SW 1271 (cell line): ENCODE measurements around the gene MFGE8.
"Not testable (repeated sequence)": the region's sequence is repeated elsewhere in the genome, so short reads cannot be mapped to it uniquely, and the experiment has no call there.

Experiments
- DNase-seq, 2 experiments: peaks; one replicate each; lab custom pipeline; 2025; lab: John Stamatoyannopoulos, UW

Gene MFGE8

DNA sequence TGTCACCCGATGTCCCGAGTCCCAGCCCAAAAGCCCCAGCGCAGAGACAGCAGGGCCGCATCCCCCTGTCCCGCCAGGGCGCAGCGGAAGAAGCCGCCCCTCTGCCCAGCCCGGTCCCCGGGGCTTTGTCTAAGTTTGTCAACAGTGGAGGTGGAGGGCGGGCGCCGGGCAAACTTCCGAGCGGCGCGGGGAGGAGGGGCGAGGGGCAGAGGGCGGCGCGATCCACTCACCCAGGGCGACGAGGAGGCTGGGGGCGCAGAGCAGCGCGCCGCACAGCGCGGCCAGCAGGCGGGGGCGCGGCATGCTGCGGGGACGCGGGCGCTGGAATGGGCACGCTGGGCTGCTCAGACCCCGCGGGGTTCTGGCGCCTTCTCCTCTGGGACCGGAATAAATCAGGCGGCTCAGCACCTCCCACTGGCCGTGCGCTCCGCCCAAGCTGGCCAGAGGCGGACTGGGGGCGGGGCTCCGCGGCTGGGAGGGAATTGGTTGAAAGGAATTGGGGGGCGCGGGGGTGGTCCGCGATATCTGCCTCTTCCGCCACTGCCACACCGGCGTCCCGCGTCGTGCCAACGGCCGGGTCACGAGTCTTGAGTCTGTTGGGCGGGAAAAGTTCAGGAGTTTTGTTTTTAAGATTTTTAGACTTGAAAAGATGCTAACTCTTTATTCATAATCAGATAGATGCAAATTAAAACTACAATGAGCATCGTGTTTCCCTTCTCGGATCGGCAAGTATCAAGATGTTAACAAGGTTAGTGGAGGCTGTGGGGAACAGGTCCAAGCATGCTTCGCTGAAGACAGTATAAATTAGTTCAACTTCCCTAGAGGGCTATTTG lies at the start of gene MFGE8:
Gene MFGE8, minus strand, starts transcription at position 363 of the 833 bp plus-strand sequence. Its CDS starts 60 bp downstream, at position 303.
- DNase-seq, result peak; percentile 50 to 85

DNA sequence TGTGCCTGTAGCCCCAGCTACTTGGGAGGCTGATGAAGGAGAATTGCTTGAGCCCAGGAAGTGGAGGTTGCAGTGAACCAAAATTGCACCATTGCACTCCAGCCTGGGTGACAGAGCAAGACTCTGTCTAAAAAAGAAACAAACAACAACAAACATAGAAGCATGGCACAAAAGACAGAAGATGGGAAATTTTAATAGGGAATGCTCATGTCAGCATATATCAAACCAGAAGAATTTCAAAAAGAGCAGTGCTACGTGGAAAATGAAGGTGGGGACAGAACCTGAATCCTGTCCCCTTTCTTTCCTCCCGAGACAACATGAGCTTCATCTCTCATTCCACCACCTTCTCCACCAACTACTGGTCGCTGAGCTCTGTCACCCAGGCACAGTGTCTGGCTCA lies 46.3 kb upstream of the MFGE8 start:
- no peak for DNase-seq

DNA sequence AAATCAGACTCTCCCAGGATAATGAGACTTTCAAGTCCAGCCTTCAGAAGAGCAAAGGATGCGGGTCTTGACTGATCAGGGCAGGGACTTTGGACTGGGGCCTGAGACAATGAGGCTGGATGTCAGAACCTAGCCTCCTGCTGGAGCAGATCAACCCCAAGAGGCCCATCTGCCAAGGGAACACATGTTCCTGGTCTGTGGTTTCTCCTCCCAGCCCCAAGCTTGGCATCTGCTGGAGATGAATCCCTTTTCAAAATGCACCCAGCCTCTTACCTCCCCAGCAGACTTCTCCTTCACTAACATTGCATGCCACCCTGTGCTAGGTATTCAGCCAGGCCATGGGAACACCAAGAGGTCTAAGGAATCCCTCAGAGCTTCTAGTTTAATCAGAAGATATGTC lies 43.7 kb upstream of the MFGE8 start:
- DNase-seq, result no peak

DNA sequence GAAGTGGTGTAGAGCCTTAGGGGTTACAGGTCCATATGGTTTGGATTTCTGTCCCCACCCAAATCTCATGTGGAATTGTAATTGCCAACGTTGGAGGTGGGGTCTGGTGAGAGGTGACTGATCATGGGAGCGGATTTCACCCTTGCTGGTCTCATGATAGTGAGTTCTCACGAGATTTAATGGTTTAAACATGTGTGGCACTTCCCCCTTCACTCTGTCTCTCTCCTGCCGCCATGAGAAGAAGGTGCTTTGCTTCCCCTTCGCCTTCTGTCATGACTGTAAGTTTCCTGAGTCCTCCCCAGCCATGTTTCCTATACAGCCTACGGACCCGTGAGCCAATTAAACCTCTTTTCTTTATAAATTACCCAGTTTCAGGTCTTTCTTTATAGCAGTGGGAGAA lies 43.1 kb upstream of the MFGE8 start:
- no peak for DNase-seq

GRCh38 chr15:88954431-88955277 lies 41.5 kb upstream of the MFGE8 start:
- DNase-seq, result no peak

GRCh38 chr15:88950600-88951160 lies 37.5 kb upstream of the MFGE8 start:
- DNase-seq, result no peak

- no peak for DNase-seq
These were observed 36.7 kb upstream of the MFGE8 start for GRCh38 chr15:88949734-88950400.

DNA sequence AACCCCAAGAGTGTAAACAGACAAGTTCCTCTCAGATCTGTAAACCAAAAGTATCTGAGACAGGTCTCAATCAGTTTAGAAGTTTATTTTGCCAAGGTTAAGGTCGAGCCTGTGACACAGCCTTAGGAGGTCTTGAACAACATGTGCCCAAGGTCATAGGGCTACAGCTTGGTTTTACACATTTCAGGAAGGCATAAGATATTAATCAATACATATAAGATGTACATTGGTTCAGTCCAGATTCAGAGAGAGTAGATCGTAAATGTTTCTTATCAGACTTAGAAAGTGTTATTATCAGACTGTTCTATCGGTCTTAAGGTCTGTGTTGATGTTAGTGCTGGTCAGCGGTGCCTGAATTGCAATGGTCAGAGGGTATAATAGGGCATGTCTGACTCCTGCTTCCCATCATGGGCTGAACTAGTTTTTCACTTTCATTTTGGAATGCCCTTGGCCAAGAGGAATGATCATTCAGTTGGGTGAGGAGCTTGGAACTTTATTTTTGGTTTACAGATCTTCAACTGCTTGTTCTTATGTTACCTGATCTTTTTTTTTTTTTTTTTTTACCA lies 27.0 kb upstream of the MFGE8 start:
- DNase-seq, result no peak

- DNase-seq, result no peak
These were observed 26.3 kb upstream of the MFGE8 start for GRCh38 chr15:88939486-88939806.

DNA sequence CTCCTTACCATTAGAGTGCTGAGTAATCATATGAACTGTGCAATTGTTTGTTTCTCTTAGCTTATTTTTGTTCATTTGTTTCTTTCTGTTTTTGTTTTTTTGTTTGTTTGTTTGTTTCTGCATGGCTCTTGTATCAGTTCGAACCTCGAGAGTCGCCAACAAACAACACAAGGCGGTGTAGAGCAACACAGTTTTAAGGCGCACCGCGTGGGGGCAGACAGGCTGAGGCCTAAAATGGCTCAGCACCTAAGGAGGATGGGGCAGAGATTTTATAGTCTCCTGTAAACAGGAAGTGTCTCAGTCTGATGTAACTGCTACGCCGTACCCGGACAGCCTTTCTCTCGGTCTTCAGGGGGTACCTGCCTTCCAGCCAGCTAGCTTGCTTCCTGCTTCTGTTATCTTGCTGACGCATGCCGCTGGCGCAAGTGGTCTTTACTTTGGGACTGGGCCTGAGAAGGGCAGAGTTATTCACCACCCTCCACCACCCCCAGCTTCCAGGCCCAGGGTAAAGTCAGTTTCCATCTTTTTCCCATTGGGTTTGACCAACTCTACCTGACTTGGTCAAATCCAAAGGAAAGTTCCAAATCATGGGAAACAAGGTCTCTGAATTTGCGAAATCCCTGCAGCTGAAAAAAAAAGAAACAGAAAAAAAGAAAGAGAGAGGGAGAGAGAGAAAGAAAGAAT lies 25.8 kb upstream of the MFGE8 start:
- no peak for DNase-seq

DNA sequence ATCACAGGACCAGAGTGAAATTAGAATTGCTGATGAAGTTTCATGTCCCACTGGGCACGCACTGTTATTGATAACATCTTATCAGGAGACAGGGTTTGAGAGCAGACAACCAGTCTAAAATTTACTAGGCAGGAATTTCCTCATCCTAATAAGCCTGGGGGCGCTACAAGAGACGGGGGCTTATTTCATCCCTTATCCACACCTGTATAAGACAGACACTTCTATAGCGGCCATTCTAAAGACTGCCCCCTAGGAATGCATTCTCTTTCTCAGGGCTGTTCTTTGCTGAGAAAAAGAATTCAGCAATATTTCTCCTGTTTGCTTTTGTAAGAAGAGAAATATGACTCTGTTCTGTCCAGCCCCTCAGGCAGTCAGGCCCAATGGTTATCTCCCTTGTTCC lies 21.3 kb upstream of the MFGE8 start:
- not testable (repeated sequence) for DNase-seq

- no peak for DNase-seq
These were observed 19.7 kb upstream of the MFGE8 start for GRCh38 chr15:88932875-88933330.

GRCh38 chr15:88932271-88932874 lies 19.2 kb upstream of the MFGE8 start:
- DNase-seq, result no peak

DNA sequence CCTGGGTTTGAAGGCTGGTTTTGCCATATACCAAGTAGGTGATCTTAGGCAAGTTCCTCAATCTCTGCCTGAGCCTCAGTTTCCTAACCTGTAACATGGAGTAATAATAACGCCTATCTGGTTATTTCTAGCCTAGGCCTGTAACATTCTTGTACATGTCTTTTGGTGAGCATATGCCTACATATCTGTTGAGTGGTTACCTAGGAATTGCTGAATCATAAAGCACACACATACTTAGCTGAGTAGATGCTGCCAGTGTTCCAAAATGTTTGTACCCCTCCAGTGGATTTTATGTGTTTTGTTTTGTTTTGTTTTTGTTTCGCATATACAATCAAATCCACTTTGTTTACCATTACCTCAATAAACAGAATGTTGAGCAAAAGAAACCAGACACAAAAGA lies 17.4 kb upstream of the MFGE8 start:
- no peak for DNase-seq

GRCh38 chr15:88929358-88930098 lies 16.3 kb upstream of the MFGE8 start:
- DNase-seq, result not testable (repeated sequence)

DNA sequence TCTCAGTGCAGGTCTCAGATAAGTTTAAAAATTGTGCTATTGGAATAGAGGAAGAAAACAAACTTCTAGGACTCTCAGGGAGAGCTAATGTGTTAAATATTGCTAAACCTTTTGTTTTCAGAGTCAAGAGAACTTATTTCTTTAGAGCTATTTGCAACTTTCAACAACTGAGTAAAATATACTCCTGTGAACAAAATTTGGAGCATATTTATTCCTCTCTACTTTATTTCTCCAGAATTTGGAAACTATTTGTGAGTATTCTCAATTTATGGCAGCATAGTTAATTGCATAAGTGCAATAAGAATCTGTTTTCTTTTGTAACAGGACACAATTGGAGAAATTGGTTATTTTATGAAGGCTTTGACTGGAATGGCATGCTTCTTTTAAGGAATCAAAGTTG lies 15.0 kb upstream of the MFGE8 start:
- not testable (repeated sequence) for DNase-seq

GRCh38 chr15:88925648-88926047 lies 12.5 kb upstream of the MFGE8 start:
- DNase-seq, result not testable (repeated sequence)

DNA sequence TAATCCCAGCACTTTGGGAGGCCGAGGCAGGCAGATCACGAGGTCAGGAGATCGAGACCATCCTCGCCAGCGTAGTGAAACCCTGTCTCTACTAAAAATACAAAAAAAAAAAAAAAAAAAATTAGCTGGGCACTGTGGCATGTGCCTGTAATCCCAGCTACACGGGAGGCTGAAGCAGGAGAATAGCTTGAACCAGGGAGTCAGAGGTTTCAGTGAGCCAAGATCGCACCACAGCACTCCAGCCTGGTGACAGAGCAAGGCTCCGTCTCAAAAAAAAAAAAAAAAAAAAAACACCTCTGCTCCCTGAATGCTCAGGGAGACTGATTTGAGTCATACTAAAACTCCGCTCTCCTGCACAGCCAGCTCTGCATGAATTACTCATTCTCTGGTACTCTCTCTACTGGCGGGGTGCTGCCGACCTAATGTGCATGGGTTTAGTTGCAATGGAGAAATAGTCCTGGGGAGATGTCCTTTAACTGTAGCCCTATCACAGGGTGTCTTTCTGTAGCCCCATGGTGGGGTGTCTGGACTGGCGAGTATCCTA lies 7.8 kb upstream of the MFGE8 start:
- not testable (repeated sequence) for DNase-seq

GRCh38 chr15:88920186-88920891 lies 7.2 kb upstream of the MFGE8 start:
- peak in 1 of 2 experiments; percentile 74 for DNase-seq
